Peyer's patch (tissue), 4 donors: ENCODE results near the gene TTC34.

Experiments used
- CTCF ChIP-seq, 6 experiments: fragments of 450-650 bp in 4 of 6; fragments of 200-600 bp in 2 of 6; sonication (generic) in 1 of 6; IDR thresholded peaks; one replicate each; pipeline ENCODE4 v1.5.1; 2017 to 2019; ENCODE audit warnings: antibody characterized with exemption in 6 of 6, mild to moderate bottlenecking in 3 of 6, moderate library complexity in 1 of 6
- POLR2A ChIP-seq, 2 donors: fragments of 450-650 bp; IDR thresholded peaks; one replicate each; pipeline ENCODE4 v1.5.1; 2017; ENCODE audit warnings: antibody characterized with exemption in 2 of 2, mild to moderate bottlenecking in 2 of 2, moderate library complexity in 2 of 2

- no peak for TF ChIP-seq CTCF (IDR thresholded peaks at IDR 0.05)
- no peak for TF ChIP-seq POLR2A (IDR thresholded peaks at IDR 0.05)
Observed at GRCh38 chr1:2635361-2636010, 166.0 kb downstream of the TTC34 start.
